Nucleus accumbens (tissue), 56 donors: ENCODE measurements around the gene DNPH1.

Experiments used
- DNase-seq, 56 donors: peaks; one replicate each; lab custom pipeline; 2025; lab: John Stamatoyannopoulos, UW

DNPH1 gene

DNA sequence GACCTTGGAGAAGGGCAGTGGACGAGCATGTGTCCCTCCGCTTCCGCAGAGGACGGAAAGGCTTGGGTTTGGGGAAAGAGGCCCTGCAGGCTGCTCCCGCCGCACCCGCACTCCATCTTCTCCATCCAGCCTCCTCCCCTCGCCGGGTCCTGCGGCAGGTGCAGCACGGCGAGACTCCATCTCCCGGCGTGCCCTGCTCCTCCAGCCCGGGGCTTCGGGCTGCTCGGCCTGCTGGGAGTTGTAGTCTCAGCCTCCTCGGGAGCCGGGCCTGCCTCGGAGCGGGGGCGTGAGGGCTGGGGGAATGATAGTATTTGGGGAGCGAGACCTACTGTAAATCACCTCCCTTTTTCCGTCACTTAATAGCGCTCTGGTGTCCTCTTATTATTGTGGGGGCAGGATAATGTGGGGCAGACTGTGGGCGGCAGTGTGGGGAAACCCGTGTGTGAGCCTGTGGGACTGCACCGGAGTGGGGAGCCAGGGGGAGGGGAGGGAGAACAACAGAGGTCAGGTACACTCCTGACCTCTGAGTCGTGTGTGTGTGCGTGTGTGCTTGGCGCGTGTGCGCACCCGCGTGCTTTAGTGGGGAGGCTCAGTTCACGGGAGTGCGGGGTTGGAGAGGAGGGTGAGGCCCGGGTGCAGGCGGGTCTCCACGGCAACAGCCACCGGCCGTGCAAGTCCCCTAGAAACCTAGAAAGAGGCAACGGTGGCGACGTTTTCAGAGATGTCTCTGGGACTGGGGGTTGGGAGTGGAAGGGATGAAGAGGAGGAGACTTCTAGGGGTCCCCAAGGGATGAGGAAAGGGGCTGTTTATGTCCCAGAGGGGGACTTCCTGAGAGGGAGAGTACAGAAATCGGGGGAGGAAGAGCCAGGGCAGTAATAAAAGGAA, 18.1 kb upstream of the DNPH1 start:
- peak in 55 of 56 donors; percentile 47 to 91 (median 84) for DNase-seq

DNA sequence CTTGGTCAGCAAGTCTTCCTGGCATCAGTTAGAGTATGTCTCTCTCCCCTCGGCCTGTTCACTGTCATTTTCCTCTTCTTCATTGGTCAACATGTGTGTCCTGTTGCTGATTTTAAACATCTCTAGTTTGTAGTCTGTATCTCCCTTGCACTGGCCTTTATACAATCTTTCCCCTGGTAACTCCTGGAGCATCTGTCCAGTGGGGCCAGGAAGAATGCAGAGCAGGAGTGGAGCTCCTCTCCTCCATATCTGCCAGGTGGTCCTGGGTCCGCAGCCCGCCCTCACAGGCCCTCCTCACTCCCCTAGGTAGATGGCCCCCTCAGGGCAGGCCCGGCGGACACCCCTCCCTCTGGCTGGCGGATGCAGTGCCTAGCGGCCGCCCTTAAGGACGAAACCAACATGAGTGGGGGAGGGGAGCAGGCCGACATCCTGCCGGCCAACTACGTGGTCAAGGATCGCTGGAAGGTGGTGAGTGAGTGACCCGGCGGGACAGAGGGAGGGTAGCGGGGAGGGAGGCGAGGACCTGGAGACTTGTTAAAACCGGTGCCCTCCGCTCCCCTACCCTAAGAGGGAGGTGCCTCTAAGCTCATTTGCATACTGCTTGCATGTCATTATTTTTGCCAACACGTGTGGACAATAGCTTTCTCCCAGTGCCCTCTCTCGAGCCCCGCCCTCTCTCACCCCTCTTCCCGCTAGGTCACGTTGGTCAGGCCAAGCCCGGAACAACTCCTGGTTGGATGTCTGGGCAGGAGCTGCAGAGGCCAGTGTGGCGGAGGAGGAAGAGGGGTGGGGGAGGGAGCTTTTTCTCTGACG, 17.2 kb upstream of the DNPH1 start:
- DNase-seq: peak in 48 of 56 donors; percentile 55 to 91 (median 82)

DNA sequence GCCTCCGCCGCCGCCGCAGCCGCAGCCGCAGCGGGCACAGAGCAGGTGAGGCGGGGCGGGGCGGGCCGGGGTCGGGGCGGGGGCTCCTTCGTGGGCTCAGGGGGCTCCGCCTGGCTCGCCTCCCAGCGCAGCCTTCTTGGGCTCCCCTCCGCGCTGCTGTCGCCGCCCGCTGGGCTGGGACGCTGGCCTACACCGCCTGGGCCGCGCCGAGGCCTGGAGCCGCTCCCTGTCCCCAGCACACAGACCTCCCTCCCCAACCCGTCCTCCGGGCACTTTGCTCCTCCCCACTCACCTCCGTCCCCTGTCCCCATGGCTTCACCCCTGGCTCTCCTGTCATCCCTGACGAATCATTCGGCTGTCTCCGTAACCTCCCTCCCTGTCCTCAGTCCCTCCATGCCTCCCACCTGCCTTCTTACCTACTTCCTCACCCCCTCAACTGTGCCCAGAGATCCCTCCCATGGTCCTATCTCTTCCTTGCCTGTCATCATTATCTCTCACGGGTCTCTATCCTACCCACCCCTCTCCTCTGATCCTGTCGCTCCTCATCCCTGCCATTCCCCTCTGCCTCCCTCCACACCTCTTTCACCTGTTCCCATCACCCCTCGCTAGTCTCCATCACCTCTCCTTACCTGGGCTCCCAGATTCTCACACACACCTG, 14.5 kb upstream of the DNPH1 start:
- peak in 3 of 56 donors; percentile 15 to 36 (median 16) for DNase-seq

DNA sequence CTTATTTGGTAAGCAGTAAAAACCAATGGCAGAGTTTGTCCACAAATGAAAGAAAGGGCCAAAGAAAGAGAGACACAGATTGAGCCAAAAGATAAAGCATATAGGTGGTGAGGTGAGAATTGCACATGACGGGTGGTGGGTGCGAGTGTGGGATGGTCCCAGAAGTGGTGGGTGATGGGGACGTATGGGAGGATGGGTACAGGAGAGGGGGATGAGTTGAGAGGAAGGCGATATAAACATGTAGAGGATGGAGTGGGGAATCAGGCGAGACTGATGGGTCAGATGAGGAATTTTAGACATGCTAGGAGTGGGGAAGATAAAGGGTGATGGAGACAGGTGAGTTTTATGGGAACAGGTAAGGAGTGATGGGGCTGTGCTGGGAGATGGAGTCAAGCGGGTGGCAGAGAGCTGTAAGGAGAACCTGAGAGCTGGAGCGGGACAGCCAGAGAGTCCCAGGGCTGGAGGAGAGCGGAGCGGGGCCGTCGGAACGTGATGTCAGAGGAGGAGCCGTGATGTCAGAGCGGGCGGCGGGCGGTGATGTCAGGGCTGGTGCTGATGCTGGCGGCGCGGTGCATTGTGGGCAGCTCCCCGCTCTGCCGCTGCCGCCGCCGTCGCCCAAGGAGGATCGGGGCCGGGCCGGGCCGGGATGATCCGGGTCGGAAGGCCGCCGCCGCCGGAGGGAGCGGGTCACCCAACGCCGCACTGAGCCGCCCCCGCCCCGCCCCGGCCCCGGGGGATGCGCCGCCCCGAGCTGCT, 13.8 kb upstream of the DNPH1 start, which contains the start of gene TTBK1:
TSS of gene TTBK1 (plus strand) at position 574 of the 756 bp plus-strand sequence. CDS start 3,180 bp downstream, outside the sequence.
- peak in 43 of 56 donors; percentile 8 to 78 (median 43) for DNase-seq

DNA sequence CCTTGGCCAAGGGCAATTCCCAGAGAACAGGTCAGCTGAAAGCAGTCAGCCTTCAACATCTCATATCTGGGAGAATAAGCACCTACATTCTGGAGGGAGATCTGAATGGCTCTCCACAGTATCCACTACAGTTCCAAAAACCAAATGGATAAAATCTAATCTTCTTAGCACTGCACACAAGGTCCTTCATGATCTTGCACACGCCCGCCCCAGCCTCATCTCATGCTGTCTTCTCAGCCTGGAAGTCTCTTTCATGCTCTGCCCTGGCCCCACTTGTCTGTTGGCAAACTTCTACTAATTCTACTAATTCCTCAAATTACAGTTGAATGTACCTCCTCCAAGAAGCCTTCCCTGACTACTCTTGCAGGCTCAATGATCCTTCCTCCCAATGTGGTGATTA, 12.2 kb upstream of the DNPH1 start:
- DNase-seq: no peak

DNA sequence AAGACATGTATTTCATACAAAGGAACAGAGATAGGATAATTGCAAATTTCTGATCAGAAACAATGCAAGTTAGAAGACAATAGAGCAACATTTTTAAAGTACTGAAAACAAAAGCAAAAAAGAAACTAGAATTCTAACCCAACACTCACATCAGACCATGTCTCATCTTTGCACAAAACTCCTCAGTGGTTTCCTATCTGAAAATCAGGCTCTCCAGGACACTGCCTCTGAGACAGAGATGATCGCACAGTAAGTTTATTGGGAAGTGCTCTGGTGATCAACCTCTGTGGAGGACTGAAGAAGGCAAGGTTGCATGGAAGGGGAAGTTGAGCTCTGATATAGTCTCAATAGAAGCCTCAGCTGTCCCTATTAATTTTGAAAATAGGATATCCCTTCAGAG, 11.7 kb upstream of the DNPH1 start:
- no peak for DNase-seq

DNA sequence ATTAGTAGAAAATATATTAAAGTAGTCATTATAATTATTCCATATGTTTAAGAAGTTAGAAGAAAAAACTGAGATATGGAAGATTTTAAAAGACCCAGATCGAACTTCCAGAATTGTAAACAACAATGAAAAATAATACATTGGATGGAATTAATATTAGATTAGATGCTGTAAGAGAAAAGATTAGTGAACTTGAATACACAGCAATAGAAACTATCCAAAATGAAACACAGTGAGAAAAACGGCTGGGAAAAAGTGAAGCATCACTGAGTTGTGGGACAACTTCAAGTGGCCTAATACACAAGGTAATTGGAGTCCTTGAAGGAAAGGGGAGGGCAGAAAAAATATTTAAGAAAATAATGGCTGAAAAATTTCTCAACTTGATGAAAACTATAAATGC, 9.8 kb upstream of the DNPH1 start:
- no peak for DNase-seq

DNA sequence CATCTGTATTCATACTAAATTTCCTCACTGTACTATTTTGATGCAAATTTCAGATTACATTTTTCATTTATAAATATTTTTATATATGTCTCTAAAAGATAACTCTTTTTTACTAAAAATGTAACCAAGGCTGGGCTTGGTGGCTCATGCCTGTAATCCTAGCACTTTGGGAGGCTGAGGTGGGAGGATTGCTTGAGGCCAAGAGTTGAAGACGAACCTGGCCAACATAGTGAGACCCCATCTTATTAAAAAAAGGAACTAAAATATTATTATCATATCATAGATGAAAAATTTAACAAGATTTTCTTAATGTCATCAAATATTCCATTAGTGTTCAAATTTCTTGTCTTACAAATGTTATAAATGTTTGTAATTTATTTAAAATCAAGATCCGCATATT, 6.6 kb upstream of the DNPH1 start:
- no peak for DNase-seq

DNA sequence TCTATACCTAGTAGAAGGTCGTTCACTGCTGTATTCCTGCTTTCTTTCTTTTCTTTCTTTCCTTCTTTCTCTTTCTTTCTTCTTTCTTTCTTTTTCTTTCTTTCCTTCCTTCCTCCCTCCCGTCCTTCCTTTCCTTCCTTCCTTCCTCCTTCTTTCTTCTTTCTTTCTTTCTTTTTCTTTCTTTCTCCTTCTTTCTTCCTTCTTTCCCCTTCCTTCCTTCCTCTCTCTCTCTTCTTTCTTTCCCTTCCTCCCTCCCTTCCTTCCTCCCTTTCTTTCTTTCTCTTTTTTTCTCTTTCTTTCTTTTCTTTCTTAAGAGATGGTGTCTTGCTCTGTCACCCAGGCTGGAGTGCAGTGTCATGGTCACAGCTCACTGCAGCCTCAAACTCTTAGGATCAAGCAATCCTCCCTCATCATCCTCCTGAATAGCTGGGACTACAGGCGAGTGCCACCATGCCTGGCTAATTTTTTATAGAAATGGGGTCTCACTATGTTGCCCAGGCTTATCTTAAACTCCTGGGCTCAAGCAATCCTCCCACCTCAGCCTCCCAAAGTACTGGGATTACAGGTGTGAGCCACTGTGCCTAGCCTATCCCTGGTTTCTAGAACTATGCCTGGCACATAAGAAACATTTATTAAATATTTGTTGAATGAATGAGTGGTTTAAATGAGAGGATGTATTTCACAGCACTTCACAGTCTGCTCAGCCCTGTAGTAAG, 2.6 kb upstream of the DNPH1 start:
- DNase-seq: no peak

DNA sequence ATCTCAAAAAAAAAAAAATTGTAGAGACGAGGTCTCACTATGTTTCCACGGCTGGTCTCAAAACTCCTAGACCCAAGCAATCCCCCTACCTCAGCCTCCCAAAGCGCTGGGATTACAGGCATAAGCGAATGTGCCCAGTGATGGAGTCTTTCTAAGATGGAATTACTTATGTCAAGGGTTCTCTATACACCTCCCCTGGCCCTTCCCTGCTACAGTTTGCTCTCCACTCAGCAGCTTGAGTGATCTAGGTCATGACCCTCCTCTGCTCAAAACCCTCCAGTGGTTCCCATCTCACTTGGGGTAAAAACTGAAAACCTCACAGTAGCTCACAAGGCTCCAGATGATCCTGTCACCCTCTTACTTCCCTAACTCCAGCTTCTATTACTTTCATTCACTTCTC, 1.8 kb upstream of the DNPH1 start:
- DNase-seq: no peak

DNA sequence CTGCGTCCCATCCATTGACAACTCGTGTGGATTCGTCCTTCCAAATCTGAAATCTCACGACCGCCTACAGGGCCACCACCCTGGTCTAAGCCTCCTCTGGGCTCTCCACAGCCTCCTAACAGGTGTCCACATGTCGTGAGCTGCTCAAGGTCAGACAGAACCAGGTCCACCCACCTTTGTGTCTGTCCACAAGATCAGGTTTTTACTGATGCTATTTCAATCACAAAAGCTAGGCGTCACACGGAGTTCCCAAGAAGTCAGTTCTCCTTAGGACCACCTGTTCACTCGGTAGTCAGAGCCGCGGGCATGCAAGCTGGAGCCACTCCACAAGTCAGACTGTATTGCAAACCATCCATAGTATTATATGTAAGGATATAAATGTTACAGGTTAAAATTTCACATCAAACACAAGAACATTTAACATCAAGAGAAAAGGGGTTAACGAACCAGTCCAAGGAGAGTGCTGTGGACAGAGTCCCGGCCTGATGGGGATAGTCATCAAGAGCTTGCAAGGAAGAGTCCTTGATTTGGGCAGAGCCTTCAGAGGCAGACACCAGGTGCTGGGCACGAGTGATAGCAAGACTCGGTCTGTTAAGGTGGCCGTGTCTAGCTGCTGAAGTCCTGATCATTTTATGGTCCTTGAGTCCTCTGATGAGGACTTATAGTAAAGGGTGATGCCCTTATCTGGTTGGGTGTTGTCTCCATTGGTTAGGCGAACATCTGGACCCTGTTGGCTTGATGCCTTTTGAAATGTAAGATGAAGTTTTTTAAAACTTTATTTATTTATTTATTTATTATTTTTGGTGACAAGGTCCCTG, 731 bp upstream of the DNPH1 start:
- no peak for DNase-seq

DNA sequence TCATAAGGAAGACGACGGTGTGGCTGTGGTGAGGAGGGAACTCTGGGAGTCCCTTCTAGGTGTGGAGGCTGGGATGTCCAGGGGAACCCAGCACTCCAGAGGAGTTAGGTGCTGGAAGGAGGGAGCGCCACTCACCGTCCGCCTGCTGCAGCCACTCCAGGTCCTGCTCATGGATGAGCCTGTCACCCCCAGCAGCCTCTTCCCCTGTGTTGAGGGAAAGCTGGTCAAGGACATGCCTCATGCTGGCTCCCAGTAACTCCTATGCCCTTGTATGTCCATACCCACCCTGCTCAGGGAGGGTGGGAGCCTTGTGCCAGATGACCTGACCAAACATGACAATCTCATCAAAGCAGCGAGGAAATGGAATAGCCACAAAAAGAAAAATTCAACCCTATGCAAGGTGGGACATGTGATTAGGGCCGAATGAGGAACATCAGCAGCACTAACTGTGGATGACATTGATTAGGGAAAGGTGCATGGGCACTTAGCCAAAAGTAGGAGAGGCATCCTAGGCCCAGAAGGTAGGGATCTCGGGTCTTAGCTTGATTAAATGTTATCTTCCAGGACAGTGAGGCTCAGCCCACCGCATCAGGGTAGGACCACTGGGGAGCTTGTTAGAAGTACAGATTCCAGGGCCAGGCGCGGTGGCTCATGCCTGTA, 3.0 kb downstream of the DNPH1 start:
- DNase-seq: no peak

DNA sequence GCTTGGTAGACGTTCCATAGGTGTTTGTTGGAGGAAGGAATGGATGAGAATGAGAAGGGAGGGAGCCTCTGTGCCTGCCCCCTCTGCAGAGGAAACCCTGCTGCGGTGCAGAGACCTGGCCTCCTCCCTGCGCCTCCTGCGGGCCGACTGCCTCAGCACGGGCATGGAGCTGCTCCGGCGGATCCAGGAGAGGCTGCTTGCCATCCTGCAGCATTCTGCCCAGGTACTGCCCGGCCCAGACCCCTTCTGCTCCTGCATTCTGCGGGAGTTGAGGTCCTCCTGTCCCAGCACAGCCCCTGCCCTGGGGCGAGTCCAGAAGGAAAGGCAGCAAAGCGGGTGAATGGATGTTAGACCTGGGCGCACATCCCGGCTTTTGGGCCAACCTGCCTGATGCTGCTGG, 6.1 kb downstream of the DNPH1 start:
- no peak for DNase-seq

DNA sequence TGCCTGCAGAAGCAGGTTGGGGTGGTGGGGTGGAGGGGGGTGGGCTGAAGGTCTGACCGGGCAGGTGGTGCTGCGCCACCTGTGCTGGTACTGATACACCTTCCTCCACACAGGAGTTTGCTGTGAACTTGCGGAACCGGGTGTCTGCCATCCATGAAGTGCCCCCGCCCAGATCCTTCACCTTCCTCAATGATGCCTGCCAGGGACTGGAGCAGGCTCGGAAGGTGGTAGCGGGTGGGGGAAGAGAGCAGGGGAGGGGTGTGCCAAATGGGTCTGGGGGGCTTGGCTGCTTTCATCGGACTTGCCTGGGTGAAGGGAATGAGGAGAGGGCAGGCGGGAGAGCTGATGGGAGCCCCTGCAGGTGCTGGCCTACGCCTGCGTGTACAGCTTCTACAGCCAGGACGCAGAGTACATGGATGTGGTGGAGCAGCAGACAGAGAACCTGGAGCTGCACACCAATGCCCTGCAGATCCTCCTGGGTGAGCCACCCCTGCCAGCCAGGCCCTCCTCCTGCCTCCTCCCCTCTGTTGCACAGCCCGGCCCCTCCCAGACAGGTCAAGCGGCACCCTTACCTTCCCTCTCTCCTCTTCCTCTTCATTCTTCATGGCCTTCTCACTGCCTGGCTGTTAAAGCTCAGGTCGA, 6.7 kb downstream of the DNPH1 start:
- DNase-seq: no peak

DNA sequence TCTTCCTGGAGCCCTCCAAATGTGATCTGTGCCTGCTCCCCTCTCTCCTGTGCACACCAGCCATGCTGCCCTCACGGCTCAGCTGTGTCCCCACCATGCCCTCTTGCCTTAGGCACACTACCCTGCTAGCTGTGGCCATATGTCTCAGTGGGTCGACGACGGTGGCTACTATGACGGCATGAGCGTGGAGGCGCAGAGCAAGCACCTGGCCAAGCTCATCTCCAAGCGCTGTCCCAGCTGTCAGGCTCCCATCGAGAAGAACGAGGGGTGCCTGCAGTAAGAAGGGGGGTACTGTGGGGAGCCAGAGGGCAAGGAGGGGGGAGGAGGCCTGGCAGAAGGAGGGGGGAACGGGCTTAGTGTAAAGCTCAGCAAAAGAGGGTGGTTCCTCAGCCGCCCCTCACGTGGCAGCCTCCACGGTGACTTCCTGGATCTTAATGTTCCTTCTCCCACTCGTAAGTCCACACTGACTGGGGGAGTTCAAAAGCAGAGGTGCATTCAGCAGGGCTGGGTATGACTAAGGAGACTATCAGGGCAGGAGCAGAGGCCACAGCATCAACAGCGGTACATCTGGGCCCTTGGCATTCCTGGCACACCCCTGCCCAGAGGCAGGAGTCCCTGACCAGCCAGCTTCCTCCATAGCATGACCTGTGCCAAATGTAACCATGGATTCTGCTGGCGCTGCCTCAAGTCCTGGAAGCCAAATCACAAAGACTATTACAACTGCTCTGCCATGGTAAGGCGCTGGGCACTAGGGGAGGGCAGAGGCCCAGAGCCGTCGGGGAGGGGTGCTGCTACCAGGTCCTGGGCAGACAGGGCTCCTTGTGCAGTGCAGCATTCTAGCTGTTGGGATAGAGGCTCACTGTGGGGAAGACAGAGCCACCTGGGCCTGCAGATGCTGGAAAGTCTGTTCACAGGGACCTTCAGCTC, 8.0 kb downstream of the DNPH1 start:
- peak in 20 of 56 donors; percentile 7 to 56 (median 22) for DNase-seq

DNA sequence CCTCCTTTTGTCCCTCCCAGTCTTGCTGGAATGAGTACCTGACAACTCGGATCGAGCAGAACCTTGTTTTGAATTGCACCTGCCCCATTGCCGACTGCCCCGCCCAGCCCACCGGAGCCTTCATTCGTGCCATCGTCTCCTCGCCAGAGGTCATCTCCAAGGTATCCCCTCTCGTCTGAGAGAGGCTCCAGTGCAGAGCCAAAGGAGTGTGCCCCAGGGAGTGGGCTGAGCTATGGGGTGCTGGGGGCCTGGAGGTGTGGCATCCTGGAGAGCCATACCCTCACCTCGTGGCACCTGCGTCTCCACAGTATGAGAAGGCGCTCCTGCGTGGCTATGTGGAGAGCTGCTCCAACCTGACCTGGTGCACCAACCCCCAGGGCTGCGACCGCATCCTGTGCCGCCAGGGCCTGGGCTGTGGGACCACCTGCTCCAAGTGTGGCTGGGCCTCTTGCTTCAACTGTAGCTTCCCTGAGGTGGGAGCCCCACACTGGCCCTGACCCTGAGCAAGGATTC, 8.8 kb downstream of the DNPH1 start:
- no peak for DNase-seq
